Ishikawa (cell line): ENCODE results near the gene ARL14EP.

Experiments used
- CEBPB ChIP-seq: IDR thresholded peaks from 2 replicates; pipeline ENCODE4 v1.6.1; 2012
- CREB1 ChIP-seq: IDR thresholded peaks from 2 replicates; pipeline ENCODE4 v1.6.1; 2012; ENCODE audit warnings: low read depth
- EGR1 ChIP-seq: IDR thresholded peaks from 2 replicates; pipeline ENCODE4 v1.6.1; 2012
- EP300 ChIP-seq: IDR thresholded peaks from 2 replicates; pipeline ENCODE4 v1.6.1; 2012; ENCODE audit warnings: borderline replicate concordance
- FOXM1 ChIP-seq: IDR thresholded peaks from 2 replicates; pipeline ENCODE4 v1.6.1; 2012; ENCODE audit warnings: low read depth, borderline replicate concordance
- MAX ChIP-seq: IDR thresholded peaks from 2 replicates; pipeline ENCODE4 v1.6.1; 2012
- NFIC ChIP-seq: IDR thresholded peaks from 2 replicates; pipeline ENCODE4 v1.6.1; 2012
- RAD21 ChIP-seq: IDR thresholded peaks from 2 replicates; pipeline ENCODE4 v1.6.1; 2012; ENCODE audit warnings: low read depth
- REST ChIP-seq: IDR thresholded peaks from 2 replicates; pipeline ENCODE4 v1.6.1; 2012; ENCODE audit warnings: low read depth, mild to moderate bottlenecking
- TAF1 ChIP-seq: IDR thresholded peaks from 2 replicates; pipeline ENCODE4 v1.6.1; 2012; ENCODE audit warnings: low read depth, mild to moderate bottlenecking
- TCF12 ChIP-seq: IDR thresholded peaks from 2 replicates; pipeline ENCODE4 v1.6.1; 2012; ENCODE audit warnings: low read depth
- TEAD4 ChIP-seq: IDR thresholded peaks from 2 replicates; pipeline ENCODE4 v1.6.1; 2012
- USF1 ChIP-seq: IDR thresholded peaks from 2 replicates; pipeline ENCODE4 v1.6.1; 2012
- YY1 ChIP-seq: IDR thresholded peaks from 2 replicates; pipeline ENCODE4 v1.6.1; 2012; ENCODE audit warnings: low read depth
- ZBTB7A ChIP-seq: IDR thresholded peaks from 2 replicates; pipeline ENCODE4 v1.6.1; 2012; ENCODE audit warnings: low read depth

The ARL14EP gene

GRCh38 chr11:30364837-30365482 is 42.1 kb downstream of the ARL14EP start:
- no peak for TF ChIP-seq CEBPB
- no peak for TF ChIP-seq TEAD4
- no peak for TF ChIP-seq FOXM1
- no peak for TF ChIP-seq ZBTB7A
- no peak for TF ChIP-seq YY1
- TF ChIP-seq EP300 = no peak
- no peak for TF ChIP-seq NFIC
- TF ChIP-seq RAD21 = no peak
- no peak for TF ChIP-seq EGR1
- no peak for TF ChIP-seq MAX
- no peak for TF ChIP-seq TAF1
- no peak for TF ChIP-seq CREB1
- no peak for TF ChIP-seq USF1
- no peak for TF ChIP-seq REST
- TF ChIP-seq TCF12 = no peak

GRCh38 chr11:30365793-30366517 is 43.1 kb downstream of the ARL14EP start:
- TF ChIP-seq EP300 = no peak
- TF ChIP-seq YY1 = no peak
- no peak for TF ChIP-seq TCF12
- no peak for TF ChIP-seq USF1
- no peak for TF ChIP-seq CREB1
- TF ChIP-seq RAD21 = no peak
- no peak for TF ChIP-seq CEBPB
- no peak for TF ChIP-seq TEAD4
- TF ChIP-seq REST = no peak
- no peak for TF ChIP-seq TAF1
- no peak for TF ChIP-seq EGR1

- TF ChIP-seq RAD21 = no peak
- no peak for TF ChIP-seq MAX
- TF ChIP-seq ZBTB7A = no peak
- no peak for TF ChIP-seq TAF1
- TF ChIP-seq TCF12 = no peak
- no peak for TF ChIP-seq YY1
- no peak for TF ChIP-seq EP300
Measured at GRCh38 chr11:30368394-30368793, 45.5 kb downstream of the ARL14EP start.

- no peak for TF ChIP-seq EP300
- no peak for TF ChIP-seq MAX
- TF ChIP-seq TCF12 = no peak
- TF ChIP-seq REST = no peak
Measured at GRCh38 chr11:30370164-30370563, 47.3 kb downstream of the ARL14EP start.
